Ovary (tissue), 9 donors: ENCODE measurements around the gene HYKK. TPM values are rescaled to one million over a fixed set of nuclear protein-coding genes. Genes with fewer than 3 reads are reported as not detected.
"Not testable (repeated sequence)": the region's sequence is repeated elsewhere in the genome, so short reads cannot be mapped to it uniquely, and the experiment has no call there.

Source experiments
- DNase-seq, 5 donors: peaks; one replicate each; pipeline ENCODE4 v3.0.0-alpha.2; 2019 to 2020
- H3K27ac ChIP-seq, 2 donors: fragments of 200-600 bp; one replicate each; pipeline versions ENCODE4 v1.5.1 to v1.8.0; 2019 to 2022
- H3K27me3 ChIP-seq: fragments of 200-600 bp; one replicate; pipeline ENCODE4 v1.8.0; 2022
- H3K36me3 ChIP-seq: fragments of 200-600 bp; sonication (generic); one replicate; pipeline ENCODE4 v1.5.1; 2019
- H3K4me1 ChIP-seq: one replicate; pipeline ENCODE4 v1.8.1; 2013; ENCODE audit warnings: mild to moderate bottlenecking, moderate library complexity; ENCODE audit not compliant: insufficient read depth
- H3K4me3 ChIP-seq: fragments of 200-600 bp; sonication (generic); one replicate; pipeline ENCODE4 v1.5.1; 2017
- H3K9me3 ChIP-seq, 2 donors: fragments of 200-600 bp in 1 of 2; sonication (generic) in 1 of 2; one replicate each; pipeline versions ENCODE4 v1.5.1 to v1.8.1; 2013 to 2019; ENCODE audit warnings: mild to moderate bottlenecking in 1 of 2, moderate library complexity in 1 of 2
- CTCF ChIP-seq, 3 donors: fragments of 450-650 bp in 2 of 3; fragments of 200-600 bp in 1 of 3; IDR thresholded peaks; one replicate each; pipeline versions ENCODE4 v1.5.1 to v1.8.0; 2016 to 2022; ENCODE audit warnings: antibody characterized with exemption in 3 of 3, mild to moderate bottlenecking in 1 of 3
- EP300 ChIP-seq: sonication (generic); formaldehyde crosslinking; IDR thresholded peaks from one replicate; pipeline ENCODE4 v1.6.1; 2017; ENCODE audit warnings: antibody characterized with exemption
- POLR2A ChIP-seq: fragments of 450-650 bp; IDR thresholded peaks from one replicate; pipeline ENCODE4 v1.6.1; 2017; ENCODE audit warnings: antibody characterized with exemption, mild to moderate bottlenecking, moderate library complexity
- WGBS, 3 donors: extraction: QIAGEN DNeasy Blood & Tissue Kit in 1 of 3; methylation state at CpG; one replicate each; pipeline versions ENCODE4 v1.1.5 to v1.1.7; 2013 to 2017; 5-methylcytosine and 5-hydroxymethylcytosine counted together
- intact Hi-C, 4 donors: fragments of 100-400 bp; cut with DNase I; formaldehyde crosslinking; loops; one replicate each; pipeline versions ENCODE4 v1.11.0 to v1.15.1; 2022 to 2023
- polyA plus RNA-seq, 2 donors: library from polyadenylated mRNA; stranded (reverse); fragments of 200-250 nt in 1 of 2; fragments of 350-450 nt in 1 of 2; fragmentation: Illumina TruSeq in 1 of 2; extraction: RNeasy Lipid Tissue Mini Kit (QIAGEN cat#74804) in 1 of 2; gene quantifications; one replicate each; pipeline ENCODE4 v1.2.3, GENCODE V29; 2013 to 2014
- total RNA-seq, 7 donors: library from RNA; depleted of rRNA in 2 of 7; stranded (reverse); fragments of >200 nt in 2 of 7; fragmentation: NEBNext Ultra II Directional in 3 of 7; extraction: Animal tissue kit (Norgen Biotek cat#: 25700) in 3 of 7; gene quantifications; one replicate each; pipeline versions ENCODE4 v1.1.0 to v1.2.4, GENCODE V29; 2016 to 2023
- donor health status: DM: no; HTN: no; CAD: no; lungs with moderate emphysema.
- donor health status: DM: no; HTN: no; CAD: no.
- donor health status: Bipolar disorder and iron deficiency.
- donor health status: DM: yes; HTN: yes; CAD: no.
- donor health status: DM: no; HTN: no; CAD: no.
- donor health status: DM: yes; HTN: yes; CAD: no.

HYKK gene
- total and polyA plus RNA-seq, 9 donors = 4.0 to 10.8 (median 8.7) TPM

DNA sequence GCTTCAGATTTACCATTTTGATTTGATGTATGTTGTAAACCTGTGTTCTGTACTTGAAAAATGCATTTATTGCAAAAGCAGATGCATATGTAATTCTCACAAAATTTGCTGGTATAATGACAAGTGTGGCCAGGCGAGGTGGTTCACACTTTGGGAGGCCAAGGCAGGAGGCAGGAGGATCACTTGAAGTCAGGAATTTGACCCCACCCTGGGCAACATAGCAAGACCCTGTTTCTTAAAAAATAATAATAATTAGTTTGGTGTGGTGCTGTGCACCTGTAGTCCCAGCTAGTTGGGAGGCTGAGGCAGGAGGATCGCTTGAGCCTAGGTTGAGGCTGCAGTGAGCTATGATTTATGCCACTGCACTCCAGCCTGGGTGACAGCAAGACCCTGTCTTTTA is 4.7 kb upstream of the HYKK start:
- intact Hi-C loops = no loop called here
- no peak overlapping the region for H3K27ac ChIP-seq
- H3K36me3 ChIP-seq = no peaks in the 10 kb centered on the region
- TF ChIP-seq EP300 (no peak), POLR2A (no peak), CTCF (IDR thresholded peaks at IDR 0.05) (no peak)
- H3K4me3 ChIP-seq = no peak overlapping the region
- H3K27me3 ChIP-seq = no peaks in the 10 kb centered on the region
- no peak for DNase-seq
- no peaks in the 10 kb centered on the region for H3K4me1 ChIP-seq
- WGBS, 3 donors = 93 to 97% (median 94%) methylated on average over 2 of the region's 2 CpGs
- H3K9me3 ChIP-seq = no peaks in the 10 kb centered on the region

- peak overlapping the region; percentile 71 for H3K4me3 ChIP-seq
- peak overlapping the region in 1 of 2 donors; percentile 68 for H3K27ac ChIP-seq
- H3K4me1 ChIP-seq = no peaks in the 10 kb centered on the region
- no peaks in the 10 kb centered on the region for H3K9me3 ChIP-seq
- H3K27me3 ChIP-seq = no peaks in the 10 kb centered on the region
- intact Hi-C loops = no loop called here
- H3K36me3 ChIP-seq = no peaks in the 10 kb centered on the region
- no peak for DNase-seq
- 1% methylated on average over 13 of the region's 13 CpGs for WGBS, 3 donors
- TF ChIP-seq POLR2A (no peak), CTCF (IDR thresholded peaks at IDR 0.05) (no peak), EP300 (no peak)
These were observed 419 bp downstream of the HYKK start for GRCh38 chr15:78507831-78508160.

GRCh38 chr15:78508272-78508671 is 895 bp downstream of the HYKK start:
- Histone ChIP-seq H3K9me3 (no peaks in the 10 kb centered on the region), H3K36me3 (no peaks in the 10 kb centered on the region), H3K27me3 (no peaks in the 10 kb centered on the region), H3K27ac (no peak overlapping the region), H3K4me1 (no peaks in the 10 kb centered on the region), H3K4me3 (no peak overlapping the region)
- intact Hi-C loops = no loop called here
- TF ChIP-seq POLR2A (no peak), EP300 (no peak), CTCF (IDR thresholded peaks at IDR 0.05) (no peak)
- DNase-seq = no peak
- 49 to 54% (median 52%) methylated on average over 6 of the region's 6 CpGs for WGBS, 3 donors

- Histone ChIP-seq H3K4me3 (no peak overlapping the region), H3K9me3 (no peaks in the 10 kb centered on the region), H3K27ac (no peak overlapping the region), H3K36me3 (no peaks in the 10 kb centered on the region), H3K4me1 (no peaks in the 10 kb centered on the region), H3K27me3 (no peaks in the 10 kb centered on the region)
- no peak for DNase-seq
- TF ChIP-seq CTCF (IDR thresholded peaks at IDR 0.05) = no peak
- no peak for TF ChIP-seq POLR2A
- no peak for TF ChIP-seq EP300
- intact Hi-C loops = no loop called here
- 79 to 85% (median 79%) methylated on average over 6 of the region's 6 CpGs for WGBS, 3 donors
These were observed 2.4 kb downstream of the HYKK start for GRCh38 chr15:78509726-78510312.

- H3K4me1 ChIP-seq, intact Hi-C loops, H3K27ac ChIP-seq, H3K27me3 ChIP-seq, H3K36me3 ChIP-seq, H3K4me3 ChIP-seq, DNase-seq, H3K9me3 ChIP-seq: not testable (repeated sequence)
- 95 to 100% (median 96%) methylated on average over 2 to 3 of the region's 3 CpGs for WGBS, 3 donors
These were observed 12.7 kb downstream of the HYKK start for GRCh38 chr15:78520035-78520434.
